ENCODE measurements around the gene DYNLL1. TPM values are rescaled to one million over a fixed set of nuclear protein-coding genes. Genes with fewer than 3 reads are reported as not detected.

DYNLL1 gene
- total and polyA plus RNA-seq, 2 of the 13 experiments (the other 11 are each of a cell fraction or from before 2014, with no cell fraction given) = 271 to 294 TPM

DNA sequence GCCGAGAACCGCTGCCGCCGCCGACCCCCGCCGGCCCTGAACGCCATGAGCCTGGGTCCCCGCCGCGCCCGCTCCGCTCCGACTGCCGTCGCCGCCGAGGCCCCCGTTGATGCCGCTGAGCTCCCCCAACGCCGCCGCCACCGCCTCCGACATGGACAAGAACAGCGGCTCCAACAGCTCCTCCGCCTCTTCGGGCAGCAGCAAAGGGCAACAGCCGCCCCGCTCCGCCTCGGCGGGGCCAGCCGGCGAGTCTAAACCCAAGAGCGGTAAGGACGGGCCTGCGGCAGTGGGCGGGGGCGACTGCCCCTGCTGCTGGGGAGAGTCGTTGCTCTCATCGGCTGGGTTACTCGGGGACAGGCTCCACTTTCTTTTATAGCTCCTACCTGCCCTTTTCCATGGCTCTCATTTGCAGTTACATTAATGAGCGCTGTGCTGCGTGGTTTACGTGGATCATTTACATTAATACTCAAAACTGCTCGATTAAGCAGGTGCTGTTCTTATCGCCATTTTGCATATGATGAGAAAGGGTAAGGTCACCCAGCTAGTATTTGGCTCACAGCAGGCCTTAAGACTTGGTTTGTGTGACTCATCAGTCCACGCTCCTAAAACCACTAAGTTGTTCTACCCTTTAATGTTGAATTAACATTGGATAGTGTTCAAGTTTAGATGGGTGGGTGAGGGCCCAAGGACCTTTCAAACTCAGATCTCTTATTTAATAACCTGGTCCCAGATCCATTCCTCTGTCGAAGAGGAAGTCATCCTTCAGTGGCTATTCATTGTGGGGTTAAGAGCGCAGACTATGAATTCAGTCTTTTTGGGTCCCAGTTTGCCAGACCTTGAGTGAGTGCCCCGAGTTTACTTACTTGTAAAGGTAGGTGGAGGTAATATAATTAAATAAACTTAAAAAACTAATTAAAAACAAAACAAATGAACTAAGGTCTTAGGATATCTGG lies 39.1 kb downstream of the DYNLL1 start (continued):
- TF ChIP-seq, protein P1, sequence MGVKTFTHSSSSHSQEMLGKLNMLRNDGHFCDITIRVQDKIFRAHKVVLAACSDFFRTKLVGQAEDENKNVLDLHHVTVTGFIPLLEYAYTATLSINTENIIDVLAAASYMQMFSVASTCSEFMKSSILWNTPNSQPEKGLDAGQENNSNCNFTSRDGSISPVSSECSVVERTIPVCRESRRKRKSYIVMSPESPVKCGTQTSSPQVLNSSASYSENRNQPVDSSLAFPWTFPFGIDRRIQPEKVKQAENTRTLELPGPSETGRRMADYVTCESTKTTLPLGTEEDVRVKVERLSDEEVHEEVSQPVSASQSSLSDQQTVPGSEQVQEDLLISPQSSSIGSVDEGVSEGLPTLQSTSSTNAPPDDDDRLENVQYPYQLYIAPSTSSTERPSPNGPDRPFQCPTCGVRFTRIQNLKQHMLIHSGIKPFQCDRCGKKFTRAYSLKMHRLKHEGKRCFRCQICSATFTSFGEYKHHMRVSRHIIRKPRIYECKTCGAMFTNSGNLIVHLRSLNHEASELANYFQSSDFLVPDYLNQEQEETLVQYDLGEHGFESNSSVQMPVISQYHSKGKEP (CRISPR knock-in tag; IDR thresholded peaks at IDR 0.05) = no peak
- TF ChIP-seq PCBP2 (optimal IDR thresholded peaks at IDR 0.05; ENCODE audit: low read depth, low read length, poor library complexity, severe bottlenecking) (no peak), KDM6A (CRISPR knock-in tag; IDR thresholded peaks at IDR 0.05; ENCODE audit: low read depth) (no peak), POLR2A (IDR thresholded peaks at IDR 0.05; ENCODE audit: insufficient read depth in 1 of 2, low read depth in 2 of 2, low read length in 2 of 2) (no peak), HNRNPH1 (optimal IDR thresholded peaks at IDR 0.05; ENCODE audit: low read depth, low read length) (no peak), ZBTB8A (CRISPR knock-in tag; IDR thresholded peaks at IDR 0.05; ENCODE audit: borderline replicate concordance, low read depth) (no peak), ZSCAN21 (CRISPR knock-in tag; IDR thresholded peaks at IDR 0.05; ENCODE audit: borderline replicate concordance) (no peak), ZFP62 (CRISPR knock-in tag; IDR thresholded peaks at IDR 0.05) (no peak), SRSF4 (IDR thresholded peaks at IDR 0.05; ENCODE audit: low read depth, low read length, poor library complexity, severe bottlenecking) (no peak), ZNF563 (CRISPR knock-in tag; IDR thresholded peaks at IDR 0.05) (peak; percentile 67; the same call in 1 of the 2 replicates), NR2F1 (CRISPR knock-in tag; IDR thresholded peaks at IDR 0.05) (no peak), ZNF225 (CRISPR knock-in tag; IDR thresholded peaks at IDR 0.05) (peak; percentile 44; the same call in 1 of the 2 replicates), ZNF615 (CRISPR knock-in tag; IDR thresholded peaks at IDR 0.05; ENCODE audit: borderline replicate concordance) (no peak), ZFP41 (CRISPR knock-in tag; IDR thresholded peaks at IDR 0.05; ENCODE audit: borderline replicate concordance) (no peak), ZNF598 (CRISPR knock-in tag; IDR thresholded peaks at IDR 0.05; ENCODE audit: borderline replicate concordance) (0 out of 2 replicates have a peak, but pooled peaks have one; percentile 25), SCMH1 (CRISPR knock-in tag; IDR thresholded peaks at IDR 0.05; ENCODE audit: borderline replicate concordance) (no peak)
- TF ChIP-seq, protein P2, sequence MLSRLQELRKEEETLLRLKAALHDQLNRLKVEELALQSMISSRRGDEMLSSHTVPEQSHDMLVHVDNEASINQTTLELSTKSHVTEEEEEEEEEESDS (CRISPR knock-in tag; IDR thresholded peaks at IDR 0.05; ENCODE audit: borderline replicate concordance) = no peak
- TF ChIP-seq, protein P3, sequence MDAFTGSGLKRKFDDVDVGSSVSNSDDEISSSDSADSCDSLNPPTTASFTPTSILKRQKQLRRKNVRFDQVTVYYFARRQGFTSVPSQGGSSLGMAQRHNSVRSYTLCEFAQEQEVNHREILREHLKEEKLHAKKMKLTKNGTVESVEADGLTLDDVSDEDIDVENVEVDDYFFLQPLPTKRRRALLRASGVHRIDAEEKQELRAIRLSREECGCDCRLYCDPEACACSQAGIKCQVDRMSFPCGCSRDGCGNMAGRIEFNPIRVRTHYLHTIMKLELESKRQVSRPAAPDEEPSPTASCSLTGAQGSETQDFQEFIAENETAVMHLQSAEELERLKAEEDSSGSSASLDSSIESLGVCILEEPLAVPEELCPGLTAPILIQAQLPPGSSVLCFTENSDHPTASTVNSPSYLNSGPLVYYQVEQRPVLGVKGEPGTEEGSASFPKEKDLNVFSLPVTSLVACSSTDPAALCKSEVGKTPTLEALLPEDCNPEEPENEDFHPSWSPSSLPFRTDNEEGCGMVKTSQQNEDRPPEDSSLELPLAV (CRISPR knock-in tag; conservative IDR thresholded peaks at IDR 0.05; ENCODE audit: low read depth) = no peak
- TF ChIP-seq, protein P4, sequence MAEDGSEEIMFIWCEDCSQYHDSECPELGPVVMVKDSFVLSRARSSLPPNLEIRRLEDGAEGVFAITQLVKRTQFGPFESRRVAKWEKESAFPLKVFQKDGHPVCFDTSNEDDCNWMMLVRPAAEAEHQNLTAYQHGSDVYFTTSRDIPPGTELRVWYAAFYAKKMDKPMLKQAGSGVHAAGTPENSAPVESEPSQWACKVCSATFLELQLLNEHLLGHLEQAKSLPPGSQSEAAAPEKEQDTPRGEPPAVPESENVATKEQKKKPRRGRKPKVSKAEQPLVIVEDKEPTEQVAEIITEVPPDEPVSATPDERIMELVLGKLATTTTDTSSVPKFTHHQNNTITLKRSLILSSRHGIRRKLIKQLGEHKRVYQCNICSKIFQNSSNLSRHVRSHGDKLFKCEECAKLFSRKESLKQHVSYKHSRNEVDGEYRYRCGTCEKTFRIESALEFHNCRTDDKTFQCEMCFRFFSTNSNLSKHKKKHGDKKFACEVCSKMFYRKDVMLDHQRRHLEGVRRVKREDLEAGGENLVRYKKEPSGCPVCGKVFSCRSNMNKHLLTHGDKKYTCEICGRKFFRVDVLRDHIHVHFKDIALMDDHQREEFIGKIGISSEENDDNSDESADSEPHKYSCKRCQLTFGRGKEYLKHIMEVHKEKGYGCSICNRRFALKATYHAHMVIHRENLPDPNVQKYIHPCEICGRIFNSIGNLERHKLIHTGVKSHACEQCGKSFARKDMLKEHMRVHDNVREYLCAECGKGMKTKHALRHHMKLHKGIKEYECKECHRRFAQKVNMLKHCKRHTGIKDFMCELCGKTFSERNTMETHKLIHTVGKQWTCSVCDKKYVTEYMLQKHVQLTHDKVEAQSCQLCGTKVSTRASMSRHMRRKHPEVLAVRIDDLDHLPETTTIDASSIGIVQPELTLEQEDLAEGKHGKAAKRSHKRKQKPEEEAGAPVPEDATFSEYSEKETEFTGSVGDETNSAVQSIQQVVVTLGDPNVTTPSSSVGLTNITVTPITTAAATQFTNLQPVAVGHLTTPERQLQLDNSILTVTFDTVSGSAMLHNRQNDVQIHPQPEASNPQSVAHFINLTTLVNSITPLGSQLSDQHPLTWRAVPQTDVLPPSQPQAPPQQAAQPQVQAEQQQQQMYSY (CRISPR knock-in tag; IDR thresholded peaks at IDR 0.05) = no peak
- TF ChIP-seq, protein P5, sequence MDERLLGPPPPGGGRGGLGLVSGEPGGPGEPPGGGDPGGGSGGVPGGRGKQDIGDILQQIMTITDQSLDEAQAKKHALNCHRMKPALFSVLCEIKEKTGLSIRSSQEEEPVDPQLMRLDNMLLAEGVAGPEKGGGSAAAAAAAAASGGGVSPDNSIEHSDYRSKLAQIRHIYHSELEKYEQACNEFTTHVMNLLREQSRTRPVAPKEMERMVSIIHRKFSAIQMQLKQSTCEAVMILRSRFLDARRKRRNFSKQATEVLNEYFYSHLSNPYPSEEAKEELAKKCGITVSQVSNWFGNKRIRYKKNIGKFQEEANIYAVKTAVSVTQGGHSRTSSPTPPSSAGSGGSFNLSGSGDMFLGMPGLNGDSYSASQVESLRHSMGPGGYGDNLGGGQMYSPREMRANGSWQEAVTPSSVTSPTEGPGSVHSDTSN (CRISPR knock-in tag; IDR thresholded peaks at IDR 0.05) = no peak
